Caco-2 (cell line): Measurements from ENCODE around the gene COL9A3. TPM values are rescaled to one million over a fixed set of nuclear protein-coding genes. Genes with fewer than 3 reads are reported as not detected.

Source experiments
- BruUV-seq: library from RNA; stranded (reverse); fragments of 400-500 nt; replicated peaks from 2 replicates; lab custom pipeline; 2021; lab: Mats Ljungman, UMichigan
- CTCF ChIA-PET: fragments of 300-600 bp; sonication (Branson Sonifier 250); formaldehyde crosslinking; loops from one replicate; lab custom pipeline; 2022; ENCODE audit warnings: antibody characterized with exemption; lab: Charles Lee
- POLR2A ChIA-PET: fragments of 300-600 bp; sonication (Branson Sonifier 250); formaldehyde crosslinking; loops from one replicate; lab custom pipeline; 2022; ENCODE audit warnings: antibody characterized with exemption; lab: Charles Lee
- DNase-seq, 2 experiments: peaks; one replicate each; pipeline versions ENCODE4 v3.0.0 to v3.0.0-alpha.2; 2020 to 2022
- H3K27me3 ChIP-seq: replicated peaks from 2 replicates; pipeline ENCODE4 v1.6.0; 2011; ENCODE audit warnings: low read length; ENCODE audit not compliant: control insufficient read depth, insufficient read depth
- H3K36me3 ChIP-seq: 2 replicates; pipeline ENCODE4 v1.5.1; 2011; ENCODE audit warnings: low read length; ENCODE audit not compliant: control insufficient read depth, insufficient read depth
- H3K4me1 ChIP-seq: fragments of 250-450 bp; sonication (Bioruptor Pico); 2 replicates; pipeline ENCODE4 v1.5.1; 2020; ENCODE audit warnings: mild to moderate bottlenecking
- H3K4me3 ChIP-seq: 2 replicates; pipeline ENCODE4 v1.5.1; 2011; ENCODE audit warnings: low read depth, mild to moderate bottlenecking, control low read depth, low read length
- H3K9me3 ChIP-seq: fragments of 250-450 bp; sonication (Bioruptor Pico); 2 replicates; pipeline ENCODE4 v1.5.1; 2020; ENCODE audit warnings: mild to moderate bottlenecking, moderate library complexity
- H3K27ac Mint-ChIP-seq: one replicate; pipeline ENCODE4 v1.8.0; 2022; ENCODE audit warnings: mixed read lengths; ENCODE audit not compliant: unreplicated experiment
- H3K27me3 Mint-ChIP-seq: one replicate; pipeline ENCODE4 v1.8.0; 2022; ENCODE audit warnings: mixed read lengths; ENCODE audit not compliant: insufficient read depth, unreplicated experiment
- H3K36me3 Mint-ChIP-seq: one replicate; pipeline ENCODE4 v1.8.0; 2022; ENCODE audit warnings: mild to moderate bottlenecking, mixed read lengths; ENCODE audit not compliant: insufficient read depth, unreplicated experiment
- H3K4me1 Mint-ChIP-seq: one replicate; pipeline ENCODE4 v1.8.0; 2022; ENCODE audit warnings: low read depth, mixed read lengths; ENCODE audit not compliant: unreplicated experiment
- H3K4me3 Mint-ChIP-seq: one replicate; pipeline ENCODE4 v1.8.0; 2022; ENCODE audit warnings: mild to moderate bottlenecking, moderate library complexity, mixed read lengths; ENCODE audit not compliant: unreplicated experiment
- H3K9me3 Mint-ChIP-seq: one replicate; pipeline ENCODE4 v1.8.0; 2022; ENCODE audit warnings: mixed read lengths; ENCODE audit not compliant: unreplicated experiment
- intact Hi-C: fragments of 100-400 bp; cut with micrococcal nuclease; formaldehyde crosslinking; loops from one replicate; pipeline ENCODE4 v1.10.0; 2022; ENCODE audit not compliant: unreplicated experiment
- total RNA-seq: library from RNA; stranded (reverse); gene quantifications from 2 replicates; pipeline ENCODE4 v1.2.3, GENCODE V29; 2022
- TF ChIP-seq, protein P1 (sequence below), 2 experiments: fragments of 200-600 bp in 1 of 2; IDR thresholded peaks; 1 replicate in 1 of 2; 2 replicates in 1 of 2; pipeline versions ENCODE4 v1.5.1 to v1.8.0; 2011 to 2022; ENCODE audit warnings: antibody characterized with exemption in 1 of 2, control low read depth in 1 of 2, inconsistent platforms in 1 of 2, low read depth in 1 of 2, low read length in 1 of 2, mild to moderate bottlenecking in 1 of 2, moderate library complexity in 1 of 2; ENCODE audit not compliant: insufficient read depth in 1 of 2, severe bottlenecking in 1 of 2, unreplicated experiment in 1 of 2

Gene COL9A3
- total RNA-seq, 1 experiment from 2014 or later = 6.4 TPM

DNA sequence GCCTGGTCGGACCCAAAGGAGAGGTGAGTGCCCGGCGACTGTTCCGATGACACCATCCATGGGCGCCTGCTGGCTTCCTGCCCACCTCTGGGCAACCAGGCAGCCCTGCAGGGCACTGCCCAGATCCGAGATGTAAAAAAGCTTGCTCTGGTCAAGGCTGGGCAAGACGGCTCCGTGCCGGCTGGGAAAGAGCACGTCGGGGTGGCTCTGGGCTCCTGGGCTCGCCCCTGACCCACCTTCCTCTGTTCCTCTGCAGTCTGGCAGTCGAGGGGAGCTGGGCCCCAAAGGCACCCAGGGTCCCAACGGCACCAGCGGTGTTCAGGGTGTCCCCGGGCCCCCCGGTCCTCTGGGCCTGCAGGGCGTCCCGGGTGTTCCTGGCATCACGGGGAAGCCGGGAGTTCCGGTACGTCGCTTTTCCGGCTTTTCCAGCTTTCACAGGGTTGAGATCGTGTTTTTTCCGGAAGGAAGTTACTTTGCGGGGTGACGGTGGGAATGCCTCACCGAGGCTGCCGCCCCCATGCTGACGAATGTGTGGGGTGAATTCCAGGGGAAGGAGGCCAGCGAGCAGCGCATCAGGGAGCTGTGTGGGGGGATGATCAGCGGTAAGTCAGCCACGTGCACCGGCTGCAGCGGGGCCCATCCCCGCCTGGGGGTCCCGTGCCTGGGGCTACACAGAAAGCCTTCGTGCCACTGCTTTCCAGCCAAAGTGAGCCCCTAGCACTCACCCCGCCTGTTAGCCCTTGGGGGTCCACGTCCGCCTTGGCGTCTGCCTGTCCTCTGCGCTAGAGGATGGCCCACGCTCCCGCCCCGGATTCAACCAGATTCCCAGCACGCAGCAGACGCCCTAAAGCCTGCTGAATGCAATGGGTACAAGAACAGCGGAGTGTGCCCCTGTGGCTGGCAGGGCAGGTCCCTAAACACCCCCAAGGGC, 19.3 kb downstream of the COL9A3 start:
- TF ChIP-seq, protein P1, sequence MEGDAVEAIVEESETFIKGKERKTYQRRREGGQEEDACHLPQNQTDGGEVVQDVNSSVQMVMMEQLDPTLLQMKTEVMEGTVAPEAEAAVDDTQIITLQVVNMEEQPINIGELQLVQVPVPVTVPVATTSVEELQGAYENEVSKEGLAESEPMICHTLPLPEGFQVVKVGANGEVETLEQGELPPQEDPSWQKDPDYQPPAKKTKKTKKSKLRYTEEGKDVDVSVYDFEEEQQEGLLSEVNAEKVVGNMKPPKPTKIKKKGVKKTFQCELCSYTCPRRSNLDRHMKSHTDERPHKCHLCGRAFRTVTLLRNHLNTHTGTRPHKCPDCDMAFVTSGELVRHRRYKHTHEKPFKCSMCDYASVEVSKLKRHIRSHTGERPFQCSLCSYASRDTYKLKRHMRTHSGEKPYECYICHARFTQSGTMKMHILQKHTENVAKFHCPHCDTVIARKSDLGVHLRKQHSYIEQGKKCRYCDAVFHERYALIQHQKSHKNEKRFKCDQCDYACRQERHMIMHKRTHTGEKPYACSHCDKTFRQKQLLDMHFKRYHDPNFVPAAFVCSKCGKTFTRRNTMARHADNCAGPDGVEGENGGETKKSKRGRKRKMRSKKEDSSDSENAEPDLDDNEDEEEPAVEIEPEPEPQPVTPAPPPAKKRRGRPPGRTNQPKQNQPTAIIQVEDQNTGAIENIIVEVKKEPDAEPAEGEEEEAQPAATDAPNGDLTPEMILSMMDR (IDR thresholded peaks at IDR 0.05; ENCODE audit: insufficient read depth in 1 of 2, low read depth in 1 of 2, low read length in 1 of 2, severe bottlenecking in 1 of 2, unreplicated experiment in 1 of 2) = no peak
- Mint-ChIP-seq H3K4me1 (peaks cover 11% of the 10 kb centered on the region), H3K27ac (no peak overlapping the region), H3K36me3 (no peaks in the 10 kb centered on the region), H3K27me3 (no peaks in the 10 kb centered on the region), H3K9me3 (no peaks in the 10 kb centered on the region), H3K4me3 (no peak overlapping the region)
- Histone ChIP-seq H3K4me1 (peaks cover 4% of the 10 kb centered on the region; the same call in 1 of the 2 replicates), H3K9me3 (no peaks in the 10 kb centered on the region), H3K36me3 (no peaks in the 10 kb centered on the region), H3K4me3 (no peak overlapping the region), H3K27me3 (no peaks in the 10 kb centered on the region)
- CTCF ChIA-PET = no interaction called here
- DNase-seq = peak in 1 of 2 experiments; percentile 45
- intact Hi-C loops = no loop called here
- BruUV-seq = no TSS peak
- POLR2A ChIA-PET = interaction anchor here (0.8 kb wide), 1 partner anchor 25 kb away, joined by 4 read pairs; the partner anchor contains the start of gene TCFL5

DNA sequence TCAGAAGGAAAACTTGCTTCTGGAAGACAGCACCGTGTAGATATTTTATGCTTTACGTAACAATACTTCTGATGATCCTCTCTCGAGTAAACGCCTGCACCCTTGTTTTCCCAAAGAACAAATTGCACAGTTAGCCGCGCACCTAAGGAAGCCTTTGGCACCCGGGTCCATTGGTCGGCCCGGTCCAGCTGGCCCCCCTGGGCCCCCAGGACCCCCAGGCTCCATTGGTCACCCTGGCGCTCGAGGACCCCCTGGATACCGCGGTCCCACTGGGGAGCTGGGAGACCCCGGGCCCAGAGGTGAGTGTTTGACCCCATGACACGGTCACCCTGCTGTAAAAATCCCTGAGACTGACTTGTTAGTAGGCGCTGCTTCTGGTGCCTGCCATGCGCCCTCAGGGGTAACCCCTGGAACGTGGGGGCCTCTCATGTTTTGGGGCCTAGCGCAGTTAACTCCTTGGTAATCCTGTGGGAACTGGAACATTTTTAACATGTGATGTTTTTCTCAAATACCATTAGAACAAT, 20.2 kb downstream of the COL9A3 start:
- Mint-ChIP-seq H3K4me1 (peaks cover 11% of the 10 kb centered on the region), H3K36me3 (no peaks in the 10 kb centered on the region), H3K27me3 (no peaks in the 10 kb centered on the region), H3K4me3 (no peak overlapping the region), H3K27ac (no peak overlapping the region), H3K9me3 (no peaks in the 10 kb centered on the region)
- no peaks in the 10 kb centered on the region for H3K9me3 ChIP-seq
- ChIA-PET POLR2A (no interaction called here), CTCF (interaction anchor here (0.5 kb wide), 1 partner anchor 42 kb away, joined by 3 read pairs; no protein-coding TSS in a partner anchor)
- BruUV-seq = no TSS peak
- H3K4me3 ChIP-seq = no peak overlapping the region
- intact Hi-C loops = no loop called here
- TF ChIP-seq, protein P1 (IDR thresholded peaks at IDR 0.05; ENCODE audit: insufficient read depth in 1 of 2, low read depth in 1 of 2, low read length in 1 of 2, severe bottlenecking in 1 of 2, unreplicated experiment in 1 of 2) = no peak
- DNase-seq = no peak
- no peaks in the 10 kb centered on the region for H3K36me3 ChIP-seq
- H3K4me1 ChIP-seq = no peaks in the 10 kb centered on the region; the same call in 1 of the 2 replicates
- H3K27me3 ChIP-seq = no peaks in the 10 kb centered on the region

DNA sequence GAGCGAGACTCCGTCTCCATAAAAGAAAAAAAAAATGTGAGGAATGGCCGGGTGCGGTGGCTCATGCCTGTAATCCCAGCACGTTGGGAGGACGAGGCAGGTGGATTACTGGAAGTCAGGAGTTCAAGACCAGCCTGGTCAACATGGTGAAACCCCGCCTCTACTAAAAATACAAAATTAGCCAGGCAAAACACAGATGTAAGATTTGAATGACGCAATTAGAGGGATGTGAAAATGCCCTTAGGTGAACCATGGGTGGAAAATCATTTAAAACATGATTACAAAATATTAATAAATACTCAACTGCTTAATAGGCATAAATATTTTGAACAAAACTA, 20.9 kb downstream of the COL9A3 start:
- intact Hi-C loops = no loop called here
- ChIA-PET POLR2A (no interaction called here), CTCF (no interaction called here)

More for the DNA sequence above, 20.9 kb downstream of the COL9A3 start:
- no peaks in the 10 kb centered on the region for H3K27me3 ChIP-seq
- Mint-ChIP-seq H3K36me3 (no peaks in the 10 kb centered on the region), H3K27me3 (no peaks in the 10 kb centered on the region), H3K4me3 (no peak overlapping the region), H3K9me3 (no peaks in the 10 kb centered on the region), H3K27ac (no peak overlapping the region), H3K4me1 (peaks cover 4% of the 10 kb centered on the region)
- no peak for DNase-seq
- TF ChIP-seq, protein P1 (IDR thresholded peaks at IDR 0.05; ENCODE audit: insufficient read depth in 1 of 2, low read depth in 1 of 2, low read length in 1 of 2, severe bottlenecking in 1 of 2, unreplicated experiment in 1 of 2) = no peak
- H3K36me3 ChIP-seq = no peaks in the 10 kb centered on the region
- no peaks in the 10 kb centered on the region for H3K9me3 ChIP-seq
- H3K4me1 ChIP-seq = no peaks in the 10 kb centered on the region; the same call in 1 of the 2 replicates
- no peak overlapping the region for H3K4me3 ChIP-seq
- BruUV-seq = no TSS peak
